CD14-positive monocyte (primary cell): ENCODE data around the gene FBXL2. TPM values are rescaled to one million over a fixed set of nuclear protein-coding genes. Genes with fewer than 3 reads are reported as not detected.

ENCODE experiments used
- DNase-seq, 3 donors: peaks; one replicate each; pipeline ENCODE4 v3.0.0-alpha.2; 2011 to 2022
- H2AFZ ChIP-seq: 2 replicates; pipeline ENCODE4 v1.6.0; 2012; ENCODE audit warnings: mild to moderate bottlenecking, low read depth, low read length, inconsistent platforms; ENCODE audit not compliant: insufficient read depth, poor library complexity, severe bottlenecking
- H3K27ac ChIP-seq, 2 donors: 1 replicate in 1 of 2; 2 replicates in 1 of 2; pipeline ENCODE4 v1.5.1; 2012 to 2013; ENCODE audit warnings: low read length in 2 of 2, control low read depth in 1 of 2, inconsistent platforms in 1 of 2, low read depth in 1 of 2, mild to moderate bottlenecking in 1 of 2
- H3K27me3 ChIP-seq, 2 donors: one replicate each; pipeline versions ENCODE4 v1.6.0 to v1.6.1; 2011 to 2013; ENCODE audit warnings: low read length in 2 of 2; ENCODE audit not compliant: control insufficient read depth in 2 of 2, insufficient read depth in 2 of 2
- H3K36me3 ChIP-seq, 2 donors: replicated peaks in 1 of 2; 1 replicate in 1 of 2; 2 replicates in 1 of 2; pipeline versions ENCODE4 v1.5.1 to v1.6.1; 2012 to 2013; ENCODE audit warnings: low read length in 2 of 2, control low read depth in 1 of 2, inconsistent platforms in 1 of 2, mild to moderate bottlenecking in 1 of 2; ENCODE audit not compliant: insufficient read depth in 2 of 2, control insufficient read depth in 1 of 2
- H3K4me1 ChIP-seq, 2 donors: 1 replicate in 1 of 2; 2 replicates in 1 of 2; pipeline versions ENCODE4 v1.5.1 to v1.6.1; 2012 to 2013; ENCODE audit warnings: low read length in 2 of 2, control low read depth in 1 of 2, inconsistent platforms in 1 of 2, mild to moderate bottlenecking in 1 of 2, moderate library complexity in 1 of 2; ENCODE audit not compliant: insufficient read depth in 2 of 2, control insufficient read depth in 1 of 2
- H3K4me2 ChIP-seq: replicated peaks from 2 replicates; pipeline ENCODE3; 2012; ENCODE audit warnings: low read length, moderate library complexity, mild to moderate bottlenecking; ENCODE audit not compliant: poor library complexity, severe bottlenecking; ENCODE audit errors: extremely low read depth
- H3K4me3 ChIP-seq, 3 experiments: fragments of 200-600 bp in 1 of 3; sonication (generic) in 1 of 3; replicated peaks in 1 of 3; 1 replicate in 2 of 3; 2 replicates in 1 of 3; pipeline ENCODE4 v1.5.1; 2011 to 2013; ENCODE audit warnings: low read length in 3 of 3, mild to moderate bottlenecking in 3 of 3, control low read depth in 2 of 3, low read depth in 2 of 3, inconsistent platforms in 1 of 3, moderate library complexity in 1 of 3
- H3K79me2 ChIP-seq: 2 replicates; pipeline ENCODE4 v1.6.0; 2012; ENCODE audit warnings: mild to moderate bottlenecking, control low read depth, inconsistent platforms, low read length, moderate library complexity; ENCODE audit not compliant: insufficient read depth
- H3K9ac ChIP-seq: 2 replicates; pipeline ENCODE4 v1.6.0; 2017; ENCODE audit warnings: low read length, mild to moderate bottlenecking; ENCODE audit not compliant: insufficient read depth, poor library complexity, severe bottlenecking
- H3K9me3 ChIP-seq, 2 donors: replicated peaks in 1 of 2; 1 replicate in 1 of 2; 2 replicates in 1 of 2; pipeline versions ENCODE4 v1.5.1 to v1.6.1; 2012 to 2013; ENCODE audit warnings: low read length in 2 of 2, control low read depth in 1 of 2; ENCODE audit not compliant: control insufficient read depth in 1 of 2, insufficient read depth in 1 of 2
- H4K20me1 ChIP-seq: 2 replicates; pipeline ENCODE4 v1.6.0; 2012; ENCODE audit warnings: mild to moderate bottlenecking, low read length, control low read depth, moderate library complexity; ENCODE audit not compliant: insufficient read depth
- H3K27ac Mint-ChIP-seq, 7 donors: one replicate each; pipeline ENCODE4 v1.8.0; 2020; ENCODE audit warnings: mild to moderate bottlenecking in 7 of 7, mixed read lengths in 7 of 7, moderate library complexity in 6 of 7, inconsistent platforms in 2 of 7
- H3K27me3 Mint-ChIP-seq, 3 donors: one replicate each; pipeline ENCODE4 v1.8.0; 2021 to 2022; ENCODE audit warnings: low read depth in 3 of 3, mild to moderate bottlenecking in 3 of 3, mixed read lengths in 3 of 3, moderate library complexity in 3 of 3, inconsistent platforms in 1 of 3
- H3K36me3 Mint-ChIP-seq, 2 donors: one replicate each; pipeline ENCODE4 v1.8.0; 2020; ENCODE audit warnings: mixed read lengths in 2 of 2, inconsistent platforms in 1 of 2, mild to moderate bottlenecking in 1 of 2
- H3K4me1 Mint-ChIP-seq: one replicate; pipeline ENCODE4 v1.8.0; 2020; ENCODE audit warnings: mild to moderate bottlenecking, mixed read lengths
- H3K4me3 Mint-ChIP-seq, 2 donors: one replicate each; pipeline ENCODE4 v1.8.0; 2020; ENCODE audit warnings: mild to moderate bottlenecking in 2 of 2, mixed read lengths in 2 of 2, moderate library complexity in 1 of 2
- H3K9me3 Mint-ChIP-seq, 7 donors: one replicate each; pipeline ENCODE4 v1.8.0; 2020 to 2022; ENCODE audit warnings: mixed read lengths in 7 of 7, mild to moderate bottlenecking in 6 of 7, moderate library complexity in 6 of 7, inconsistent platforms in 2 of 7
- CTCF ChIP-seq: fragments of 200-600 bp; IDR thresholded peaks from one replicate; pipeline ENCODE4 v1.8.0; 2022; ENCODE audit warnings: antibody characterized with exemption, mild to moderate bottlenecking
- WGBS: methylation state at CpG from one replicate; pipeline ENCODE4 v1.1.5; 2013; ENCODE audit warnings: missing lambda C conversion rate; ENCODE audit not compliant: insufficient coverage; 5-methylcytosine and 5-hydroxymethylcytosine counted together
- intact Hi-C, 2 donors: fragments of 100-400 bp; cut with micrococcal nuclease; formaldehyde crosslinking; loops; one replicate each; pipeline versions ENCODE4 v1.15.0 to v1.15.1; 2023
- polyA plus RNA-seq, 3 donors: library from polyadenylated mRNA; depleted of rRNA in 1 of 3; unstranded in 2 of 3; stranded (reverse) in 1 of 3; fragments of 300-500 nt in 2 of 3; fragments of >200 nt in 1 of 3; fragmentation: Illumina TruSeq in 2 of 3; gene quantifications; 1 replicate in 2 of 3; 2 replicates in 1 of 3; pipeline ENCODE4 v1.2.3, GENCODE V29; 2012 to 2021

The FBXL2 gene
- polyA plus RNA-seq, 3 donors = not detected

GRCh38 chr3:33364531-33365128 lies 87.4 kb downstream of the FBXL2 start:
- Histone ChIP-seq H3K27me3 (no peaks in the 10 kb centered on the region), H3K27ac (no peak overlapping the region), H3K36me3 (no peaks in the 10 kb centered on the region), H2AFZ (no peak overlapping the region), H3K4me1 (no peaks in the 10 kb centered on the region), H3K79me2 (no peaks in the 10 kb centered on the region), H3K9ac (no peak overlapping the region), H3K9me3 (no peaks in the 10 kb centered on the region), H4K20me1 (no peaks in the 10 kb centered on the region), H3K4me3 (no peak overlapping the region), H3K4me2 (no peak overlapping the region)
- no peaks in the 10 kb centered on the region for H3K9me3 Mint-ChIP-seq
- no peaks in the 10 kb centered on the region for H3K36me3 Mint-ChIP-seq
- no peak for DNase-seq
- peaks cover 0 to 4% (median 0%) of the 10 kb centered on the region in 3 donors for H3K27me3 Mint-ChIP-seq
- no peaks in the 10 kb centered on the region for H3K4me1 Mint-ChIP-seq
- TF ChIP-seq CTCF = no peak
- no peak overlapping the region for H3K4me3 Mint-ChIP-seq
- H3K27ac Mint-ChIP-seq = no peak overlapping the region
- intact Hi-C loops = no loop called here
- 97% methylated on average over 6 of the region's 10 CpGs for WGBS

GRCh38 chr3:33372218-33373081 lies 95.2 kb downstream of the FBXL2 start:
- peak; percentile 12 to 42 (median 41) for DNase-seq
- H3K27me3 ChIP-seq = no peaks in the 10 kb centered on the region
- H3K36me3 Mint-ChIP-seq = no peaks in the 10 kb centered on the region
- TF ChIP-seq CTCF = peak; percentile 96
- peaks cover 0 to 4% (median 2%) of the 10 kb centered on the region in 3 donors for H3K27me3 Mint-ChIP-seq
- H3K4me3 ChIP-seq = peak overlapping the region in 1 of 3 experiments; percentile 13
- H3K79me2 ChIP-seq = no peaks in the 10 kb centered on the region
- H3K4me3 Mint-ChIP-seq = peak overlapping the region in 1 of 2 donors; percentile 14
- H3K4me1 ChIP-seq = no peaks in the 10 kb centered on the region
- peaks cover 5% of the 10 kb centered on the region for H3K4me1 Mint-ChIP-seq
- peak overlapping the region; percentile 31 for H2AFZ ChIP-seq
- H3K9me3 ChIP-seq = no peaks in the 10 kb centered on the region
- no peak overlapping the region for H3K9ac ChIP-seq
- H3K27ac ChIP-seq = no peak overlapping the region
- peak overlapping the region; percentile 42 for H3K4me2 ChIP-seq
- H3K9me3 Mint-ChIP-seq = peaks cover 0 to 5% (median 0%) of the 10 kb centered on the region in 7 donors
- H3K36me3 ChIP-seq = no peaks in the 10 kb centered on the region
- intact Hi-C loops = loop anchor here (2.0 to 5.0 kb wide), 2 partner anchors 240 to 426 kb away; no protein-coding TSS in a partner anchor
- WGBS = 55% methylated on average over 8 of the region's 14 CpGs
- peak overlapping the region in 3 of 7 donors; percentile 28 to 48 (median 42) for H3K27ac Mint-ChIP-seq
- no peaks in the 10 kb centered on the region for H4K20me1 ChIP-seq
